ENCODE results near the gene MRPS15.

DNA sequence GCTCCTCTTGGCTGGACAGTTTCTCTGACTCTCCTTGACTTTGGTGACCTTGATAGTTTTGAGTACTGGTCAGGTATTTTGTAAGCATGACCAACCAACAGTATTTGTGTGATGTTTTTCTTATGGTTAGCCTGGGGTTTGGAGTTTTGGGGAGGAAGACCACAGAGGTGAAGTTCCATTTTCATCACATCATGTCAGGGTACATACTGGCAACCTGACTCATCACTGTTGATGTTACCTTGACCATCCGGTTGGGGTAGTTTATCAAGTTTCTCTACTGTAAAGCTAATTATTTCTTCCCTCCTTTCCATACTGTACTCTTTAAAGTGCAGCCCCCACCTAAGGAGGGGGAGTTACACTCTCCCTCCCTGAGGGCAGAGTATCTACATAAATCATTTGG is 27.4 kb downstream of the MRPS15 start:
- TF ChIP-seq EZH2 (IDR thresholded peaks at IDR 0.05; ENCODE audit: borderline replicate concordance, low read length): no peak
- no peak for TF ChIP-seq CTCF (conservative IDR thresholded peaks at IDR 0.05 in 1 of 2, IDR thresholded peaks at IDR 0.05 in 1 of 2; ENCODE audit: extremely low read depth in 1 of 2, insufficient read depth in 1 of 2, low read depth in 1 of 2, low read length in 2 of 2)

All from mammary epithelial cell (primary cell).